Anterior cingulate cortex (tissue), 58 donors: ENCODE data around the gene KLHL7.
"Not testable (repeated sequence)": the region's sequence is repeated elsewhere in the genome, so short reads cannot be mapped to it uniquely, and the experiment has no call there.

Experiments used
- DNase-seq, 58 donors: peaks; one replicate each; lab custom pipeline; 2025; lab: John Stamatoyannopoulos, UW

KLHL7 gene

DNA sequence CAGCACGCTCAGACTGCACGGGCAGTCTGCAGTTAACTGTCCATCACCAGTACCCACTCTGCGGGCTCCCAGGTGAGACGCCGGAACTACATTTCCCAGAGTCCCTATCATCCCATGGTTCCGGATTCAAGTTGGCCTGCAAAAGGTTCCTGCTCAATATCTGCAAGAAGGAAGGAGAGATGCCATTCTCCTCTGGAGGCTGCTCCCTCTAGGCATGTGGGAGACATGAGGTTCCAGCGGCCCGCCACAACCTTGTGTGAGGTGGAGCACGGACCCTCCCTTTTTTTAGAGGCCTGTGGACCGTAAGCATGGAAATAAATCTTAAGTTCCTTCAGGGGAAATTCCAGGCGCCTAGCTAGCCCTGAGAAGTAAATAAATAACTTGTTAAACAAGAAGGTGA lies 106.0 kb downstream of the KLHL7 start:
- no peak for DNase-seq

DNA sequence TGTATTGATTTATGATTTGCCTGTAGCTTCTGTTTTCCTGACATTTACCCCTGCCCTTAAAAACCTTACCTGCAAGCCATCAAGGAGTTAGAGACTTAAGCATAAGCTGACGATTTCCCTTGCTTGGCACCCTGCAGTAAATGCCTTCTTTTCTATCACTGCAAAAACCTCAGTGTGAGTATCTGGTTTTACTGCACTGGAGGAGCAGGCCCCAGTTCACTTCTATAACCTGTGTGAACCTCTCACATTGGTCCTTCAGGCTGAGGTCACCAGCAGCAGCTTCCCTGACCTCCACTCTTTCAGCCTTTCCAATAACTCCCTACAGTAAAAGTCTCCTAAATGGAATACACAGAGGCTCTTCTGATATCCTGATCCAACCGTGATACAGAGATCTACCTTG lies 106.8 kb downstream of the KLHL7 start:
- no peak for DNase-seq

GRCh38 chr7:23212841-23213240 lies 107.3 kb downstream of the KLHL7 start:
- no peak for DNase-seq

- no peak for DNase-seq
These were observed 108.2 kb downstream of the KLHL7 start for GRCh38 chr7:23213755-23214154.

DNA sequence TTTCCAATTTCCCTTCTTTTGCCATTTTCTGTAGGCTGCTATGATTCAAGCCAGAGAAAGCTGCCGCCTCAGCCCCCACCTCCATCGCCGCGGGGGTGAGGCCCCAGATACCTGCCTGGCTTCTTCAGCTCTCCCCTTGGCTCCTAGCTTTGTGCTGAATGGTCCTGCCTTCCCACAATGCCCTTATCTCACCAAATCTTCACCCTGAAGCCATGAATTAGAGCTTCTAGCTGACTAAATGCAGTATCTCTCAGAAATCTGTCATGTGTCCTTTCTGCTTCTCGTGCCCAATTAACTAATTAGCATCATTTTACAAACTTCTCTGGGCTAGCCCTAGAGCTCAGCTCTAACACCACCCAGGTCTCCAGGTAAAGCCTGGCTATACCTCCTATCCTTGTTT lies 108.8 kb downstream of the KLHL7 start:
- no peak for DNase-seq

DNA sequence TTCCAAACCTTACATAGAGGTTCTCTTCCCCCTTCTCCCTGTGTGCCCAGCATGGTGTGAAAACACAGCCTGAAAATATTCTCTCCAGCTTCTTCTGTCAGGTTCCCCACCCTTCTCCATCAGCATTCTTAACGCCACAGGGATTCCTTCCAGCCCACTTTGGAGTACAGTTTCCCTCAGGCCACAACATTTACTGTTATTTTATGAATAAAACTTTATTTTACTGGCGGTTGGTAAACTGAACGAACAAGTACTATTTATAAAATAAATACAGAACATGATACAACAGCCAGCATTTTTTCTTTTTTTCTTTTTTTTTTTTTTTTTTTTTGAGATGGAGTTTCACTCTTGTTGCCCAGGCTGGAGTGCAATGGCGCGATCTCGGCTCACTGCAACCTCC lies 109.4 kb downstream of the KLHL7 start:
- no peak for DNase-seq

DNA sequence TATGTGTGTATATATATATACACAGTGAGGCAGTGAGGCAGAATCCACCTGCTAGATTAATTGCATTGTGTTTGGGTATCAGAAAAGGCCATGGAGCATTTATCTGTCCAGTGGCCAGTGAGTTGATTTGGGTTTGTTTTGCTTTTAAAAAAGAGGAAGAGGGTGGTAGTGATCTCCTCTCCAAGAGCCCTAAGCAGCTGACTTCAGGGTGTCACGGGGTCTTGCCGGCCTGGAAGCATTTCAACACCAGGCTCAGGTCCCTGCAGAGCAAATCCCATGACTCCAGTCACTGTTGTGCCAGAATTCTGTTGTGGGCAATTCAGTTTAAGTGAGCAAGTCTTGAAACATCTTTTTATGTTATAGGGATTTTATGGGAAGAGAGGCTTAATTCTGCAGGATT lies 110.4 kb downstream of the KLHL7 start:
- peak in 36 of 58 donors; percentile 8 to 67 (median 29) for DNase-seq

- DNase-seq: no peak
These were observed 112.6 kb downstream of the KLHL7 start for GRCh38 chr7:23218196-23218595.

DNA sequence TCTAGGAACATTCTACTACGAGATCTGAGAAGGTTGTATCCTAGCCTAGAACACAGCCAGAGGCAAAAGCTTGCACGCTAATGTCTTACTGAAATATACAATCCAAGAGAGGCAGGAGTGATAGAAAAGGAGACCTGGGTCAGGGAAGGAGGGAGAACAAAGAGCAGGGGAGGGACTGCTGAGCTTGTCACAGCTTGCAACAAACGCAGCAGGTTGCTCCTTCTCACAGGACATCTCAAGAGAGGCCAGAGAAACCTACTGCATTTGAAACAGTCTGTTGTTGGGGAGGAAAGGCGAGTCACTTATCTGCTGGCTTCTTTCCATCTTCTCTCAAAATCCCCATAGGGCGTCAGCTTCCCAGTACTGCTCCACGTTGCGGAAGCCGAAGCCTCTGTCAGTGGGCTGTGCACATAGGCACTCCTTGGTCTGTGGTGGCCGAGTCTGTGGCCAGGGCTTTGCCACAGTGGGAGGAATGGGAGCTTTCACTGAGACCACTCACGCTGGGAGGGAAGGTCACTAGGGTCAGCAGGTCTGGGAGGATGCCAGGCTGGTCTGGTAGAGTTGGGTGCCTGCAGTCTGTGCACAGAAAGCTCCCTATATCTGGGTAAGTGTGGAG lies 115.2 kb downstream of the KLHL7 start:
- DNase-seq: no peak

DNA sequence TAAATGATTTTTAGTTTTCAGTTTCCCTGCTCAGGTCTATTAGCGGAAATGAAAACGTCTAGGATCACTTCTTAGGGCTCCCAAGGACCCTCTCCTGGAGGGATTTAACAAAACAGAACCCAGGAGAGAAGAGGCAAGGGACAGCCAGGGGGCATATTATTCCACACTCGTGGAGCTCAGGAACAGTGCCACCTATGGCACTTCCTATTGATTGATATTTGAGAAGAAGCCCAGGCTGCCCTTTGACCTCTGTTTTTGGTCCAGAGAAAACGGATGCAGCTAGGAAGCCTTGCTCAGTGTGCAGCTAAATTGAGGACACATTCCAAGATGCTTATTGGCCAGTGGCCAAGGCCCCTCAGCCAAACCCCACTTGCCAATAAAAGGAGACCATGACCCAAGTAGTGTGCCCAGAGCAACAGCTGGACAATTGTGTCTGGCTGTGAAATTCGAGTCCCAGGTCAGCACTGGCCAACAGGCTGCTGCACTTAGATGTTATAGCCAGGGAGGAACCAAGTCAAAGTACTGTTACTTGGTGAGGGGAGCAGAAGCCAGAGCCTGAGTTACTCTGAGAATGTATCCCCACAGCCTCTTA lies 117.0 kb downstream of the KLHL7 start:
- peak in 2 of 58 donors; percentile 9 to 24 for DNase-seq

DNA sequence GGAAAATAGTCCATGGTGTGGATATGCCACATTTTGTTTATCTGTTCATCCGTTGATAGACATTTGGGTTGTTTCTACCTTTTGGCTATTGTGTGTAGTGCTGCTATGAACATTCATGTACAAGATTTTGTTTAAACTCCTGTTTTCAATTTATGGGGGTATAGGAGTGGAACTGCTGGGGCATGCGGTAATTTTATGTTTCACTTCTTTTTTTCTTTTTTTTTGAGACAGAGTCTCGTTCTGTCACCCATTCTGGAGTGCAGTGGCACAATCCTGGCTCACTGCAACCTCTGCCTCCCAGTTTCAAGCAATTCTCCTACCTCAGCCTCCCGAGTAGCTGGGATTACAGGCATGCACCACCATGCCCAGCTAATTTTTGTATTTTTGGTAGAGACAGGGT lies 118.8 kb downstream of the KLHL7 start:
- DNase-seq: not testable (repeated sequence)

GRCh38 chr7:23226844-23227450 lies 121.4 kb downstream of the KLHL7 start:
- DNase-seq: peak in 38 of 58 donors; percentile 8 to 77 (median 40)
